Measurements from ENCODE around the gene NUDT3. TPM values are rescaled to one million over a fixed set of nuclear protein-coding genes. Genes with fewer than 3 reads are reported as not detected.

The NUDT3 gene
- total and polyA plus RNA-seq, 9 of the 15 experiments (the other 6 are each of a cell fraction or from before 2014, with no cell fraction given) = 5.4 to 81.2 (median 56.4) TPM

DNA sequence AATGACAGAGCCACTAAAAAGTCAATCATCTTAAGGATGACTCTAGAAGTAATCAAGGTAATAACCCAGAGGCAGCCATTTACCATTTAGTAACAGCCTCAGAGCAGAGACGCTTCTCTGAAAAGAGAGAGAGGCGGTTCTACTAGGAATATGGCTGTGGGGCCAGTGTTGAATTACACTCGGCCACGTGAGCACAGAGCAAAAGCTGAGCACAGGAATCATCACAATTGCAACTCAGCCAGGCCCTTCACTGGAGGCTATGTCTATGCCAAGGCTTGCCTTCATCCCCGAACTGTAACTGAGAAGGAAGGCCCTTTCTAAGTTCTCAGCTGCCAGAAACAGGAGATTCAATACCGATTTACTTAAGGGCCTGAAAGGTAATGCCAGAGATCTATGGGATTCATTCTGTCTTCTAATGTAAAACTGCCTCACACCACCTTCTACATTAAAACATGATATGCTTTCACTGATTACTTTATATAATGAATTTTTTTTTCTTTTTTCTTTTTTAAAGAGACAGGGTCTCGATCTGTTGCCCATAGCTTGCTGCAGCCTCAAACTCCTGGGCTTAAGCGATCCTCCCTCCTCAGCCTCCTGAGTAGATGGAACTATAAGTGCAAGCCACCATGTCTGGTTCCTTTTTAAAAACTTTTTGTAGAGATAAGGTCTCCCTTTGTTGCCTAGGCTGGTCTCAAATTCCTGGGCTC, 67.6 kb downstream of the NUDT3 start (continued):
- TF ChIP-seq ZNF609 (CRISPR knock-in tag; IDR thresholded peaks at IDR 0.05; ENCODE audit: borderline replicate concordance) (no peak; the same call in 1 of the 2 replicates), U2AF1 (optimal IDR thresholded peaks at IDR 0.05; ENCODE audit: low read depth, low read length) (no peak), NR2C1 (IDR thresholded peaks at IDR 0.05) (no peak), NR2C1 (tag; IDR thresholded peaks at IDR 0.05) (no peak), OTX1 (CRISPR knock-in tag; IDR thresholded peaks at IDR 0.05) (no peak), ID3 (CRISPR knock-in tag; IDR thresholded peaks at IDR 0.05) (no peak), ID3 (tag; IDR thresholded peaks at IDR 0.05) (no peak), ZNF76 (CRISPR knock-in tag; IDR thresholded peaks at IDR 0.05; ENCODE audit: borderline replicate concordance) (no peak), CHD2 (IDR thresholded peaks at IDR 0.05; ENCODE audit: low read depth, low read length) (no peak), TAF9B (IDR thresholded peaks at IDR 0.05; ENCODE audit: partially characterized antibody) (no peak), HDAC2 (IDR thresholded peaks at IDR 0.05) (no peak), GATA2 (CRISPR knock-in tag; IDR thresholded peaks at IDR 0.05) (no peak), SP2 (IDR thresholded peaks at IDR 0.05; ENCODE audit: extremely low read depth, low read depth, low read length, poor library complexity, severe bottlenecking) (no peak)
- TF ChIP-seq, protein P1, sequence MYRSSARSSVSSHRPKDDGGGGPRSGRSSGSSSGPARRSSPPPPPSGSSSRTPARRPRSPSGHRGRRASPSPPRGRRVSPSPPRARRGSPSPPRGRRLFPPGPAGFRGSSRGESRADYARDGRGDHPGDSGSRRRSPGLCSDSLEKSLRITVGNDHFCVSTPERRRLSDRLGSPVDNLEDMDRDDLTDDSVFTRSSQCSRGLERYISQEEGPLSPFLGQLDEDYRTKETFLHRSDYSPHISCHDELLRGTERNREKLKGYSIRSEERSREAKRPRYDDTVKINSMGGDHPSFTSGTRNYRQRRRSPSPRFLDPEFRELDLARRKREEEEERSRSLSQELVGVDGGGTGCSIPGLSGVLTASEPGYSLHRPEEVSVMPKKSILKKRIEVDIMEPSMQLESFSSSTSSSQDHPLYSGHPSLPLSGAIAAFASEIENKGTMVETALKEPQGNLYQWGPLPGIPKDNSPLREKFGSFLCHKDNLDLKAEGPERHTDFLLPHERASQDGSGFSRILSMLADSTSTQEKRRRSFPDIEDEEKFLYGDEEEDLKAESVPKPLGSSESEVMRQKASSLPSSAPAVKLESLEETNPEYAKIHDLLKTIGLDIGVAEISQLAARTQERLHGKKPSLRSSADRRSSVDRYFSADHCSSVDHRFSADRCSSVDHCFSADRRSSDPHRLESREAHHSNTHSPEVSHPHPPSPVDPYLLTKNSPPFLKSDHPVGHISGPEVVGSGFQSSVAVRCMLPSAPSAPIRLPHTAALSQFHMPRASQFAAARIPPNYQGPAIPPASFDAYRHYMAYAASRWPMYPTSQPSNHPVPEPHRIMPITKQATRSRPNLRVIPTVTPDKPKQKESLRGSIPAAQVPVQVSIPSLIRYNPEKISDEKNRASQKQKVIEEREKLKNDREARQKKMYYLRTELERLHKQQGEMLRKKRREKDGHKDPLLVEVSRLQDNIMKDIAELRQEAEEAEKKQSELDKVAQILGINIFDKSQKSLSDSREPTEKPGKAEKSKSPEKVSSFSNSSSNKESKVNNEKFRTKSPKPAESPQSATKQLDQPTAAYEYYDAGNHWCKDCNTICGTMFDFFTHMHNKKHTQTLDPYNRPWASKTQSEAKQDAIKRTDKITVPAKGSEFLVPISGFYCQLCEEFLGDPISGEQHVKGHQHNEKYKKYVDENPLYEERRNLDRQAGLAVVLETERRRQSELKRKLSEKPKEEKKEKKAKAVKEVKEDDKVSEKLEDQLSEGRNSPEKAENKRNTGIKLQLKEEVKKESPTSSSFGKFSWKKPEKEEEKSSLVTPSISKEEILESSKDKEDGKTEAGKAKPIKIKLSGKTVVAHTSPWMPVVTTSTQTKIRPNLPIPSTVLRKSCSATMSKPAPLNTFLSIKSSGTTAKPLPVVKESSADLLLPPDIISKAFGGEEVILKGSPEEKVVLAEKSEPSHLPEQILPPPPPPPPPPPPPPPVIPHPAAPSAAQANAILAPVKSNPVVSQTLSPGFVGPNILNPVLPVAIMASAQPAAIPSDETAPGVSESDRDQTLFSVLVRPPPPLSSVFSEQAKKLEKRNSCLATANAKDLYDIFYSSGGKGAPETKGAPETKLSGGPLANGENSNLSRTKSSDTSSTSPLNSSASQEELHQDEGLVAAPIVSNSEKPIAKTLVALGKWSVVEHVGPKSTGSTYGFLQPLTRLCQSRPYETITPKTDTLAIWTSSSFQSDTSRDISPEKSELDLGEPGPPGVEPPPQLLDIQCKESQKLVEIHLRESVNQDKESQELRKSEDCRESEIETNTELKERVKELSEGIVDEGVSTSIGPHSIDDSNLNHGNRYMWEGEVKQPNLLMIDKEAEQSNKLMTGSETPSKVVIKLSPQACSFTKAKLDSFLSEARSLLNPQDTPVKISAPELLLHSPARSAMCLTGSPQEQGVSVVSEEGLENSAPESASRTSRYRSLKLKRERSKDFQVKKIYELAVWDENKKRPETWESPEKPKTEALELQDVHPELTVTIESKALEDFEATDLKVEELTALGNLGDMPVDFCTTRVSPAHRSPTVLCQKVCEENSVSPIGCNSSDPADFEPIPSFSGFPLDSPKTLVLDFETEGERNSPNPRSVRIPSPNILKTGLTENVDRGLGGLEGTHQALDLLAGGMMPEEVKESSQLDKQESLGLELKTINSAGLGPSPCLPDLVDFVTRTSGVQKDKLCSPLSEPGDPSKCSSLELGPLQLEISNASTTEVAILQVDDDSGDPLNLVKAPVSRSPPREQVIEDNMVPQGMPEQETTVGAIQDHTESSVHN (IDR thresholded peaks at IDR 0.05; ENCODE audit: borderline replicate concordance in 1 of 2, low read depth in 1 of 2) = no peak
